ENCODE data around the gene IL17RE.
"Not testable (repeated sequence)": the region's sequence is repeated elsewhere in the genome, so short reads cannot be mapped to it uniquely, and the experiment has no call there.

Gene IL17RE, protein sequence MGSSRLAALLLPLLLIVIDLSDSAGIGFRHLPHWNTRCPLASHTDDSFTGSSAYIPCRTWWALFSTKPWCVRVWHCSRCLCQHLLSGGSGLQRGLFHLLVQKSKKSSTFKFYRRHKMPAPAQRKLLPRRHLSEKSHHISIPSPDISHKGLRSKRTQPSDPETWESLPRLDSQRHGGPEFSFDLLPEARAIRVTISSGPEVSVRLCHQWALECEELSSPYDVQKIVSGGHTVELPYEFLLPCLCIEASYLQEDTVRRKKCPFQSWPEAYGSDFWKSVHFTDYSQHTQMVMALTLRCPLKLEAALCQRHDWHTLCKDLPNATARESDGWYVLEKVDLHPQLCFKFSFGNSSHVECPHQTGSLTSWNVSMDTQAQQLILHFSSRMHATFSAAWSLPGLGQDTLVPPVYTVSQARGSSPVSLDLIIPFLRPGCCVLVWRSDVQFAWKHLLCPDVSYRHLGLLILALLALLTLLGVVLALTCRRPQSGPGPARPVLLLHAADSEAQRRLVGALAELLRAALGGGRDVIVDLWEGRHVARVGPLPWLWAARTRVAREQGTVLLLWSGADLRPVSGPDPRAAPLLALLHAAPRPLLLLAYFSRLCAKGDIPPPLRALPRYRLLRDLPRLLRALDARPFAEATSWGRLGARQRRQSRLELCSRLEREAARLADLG

DNA sequence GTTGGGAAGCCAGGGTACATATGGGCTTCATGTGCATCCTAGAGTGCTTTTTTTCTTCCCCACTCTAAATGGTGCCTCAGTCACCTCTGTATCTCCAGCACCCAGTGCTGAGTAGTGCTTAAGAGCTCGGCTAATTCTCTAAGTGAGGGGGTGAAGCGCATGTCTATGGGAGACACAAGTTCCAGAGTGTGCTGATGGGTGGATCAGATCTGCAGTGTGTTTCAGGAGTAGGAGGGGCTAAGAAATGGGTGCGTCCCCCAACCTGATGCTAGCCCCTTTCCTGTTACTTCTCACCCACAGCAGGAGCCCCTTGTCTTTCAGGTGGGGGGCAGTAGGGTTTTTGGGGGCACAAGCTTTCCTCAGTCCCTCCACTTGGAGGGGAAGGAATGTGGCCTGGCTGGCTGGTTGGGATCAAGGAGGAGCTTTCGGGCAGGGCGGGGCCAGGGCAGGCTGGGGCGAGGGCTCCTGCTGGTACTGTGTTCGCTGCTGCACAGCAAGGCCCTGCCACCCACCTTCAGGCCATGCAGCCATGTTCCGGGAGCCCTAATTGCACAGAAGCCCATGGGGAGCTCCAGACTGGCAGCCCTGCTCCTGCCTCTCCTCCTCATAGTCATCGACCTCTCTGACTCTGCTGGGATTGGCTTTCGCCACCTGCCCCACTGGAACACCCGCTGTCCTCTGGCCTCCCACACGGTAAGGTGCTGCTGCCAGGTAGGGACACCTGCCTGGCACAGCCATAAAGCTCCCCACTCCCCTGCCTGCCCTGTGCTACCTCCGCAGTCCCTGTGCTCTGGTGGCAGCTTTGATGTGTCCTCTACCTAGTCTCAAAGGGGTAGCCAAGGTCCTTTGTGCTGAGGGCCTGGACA is at the start of gene IL17RE:
Gene IL17RE (plus strand): TSS at position 477 of the 866 bp plus-strand sequence. CDS start 85 bp downstream, at position 562.
- ATAC-seq (peak; percentile 73), DNase-seq (peak; percentile 22)
- H3K27me3 Mint-ChIP-seq: no peaks in the 10 kb centered on the region
- no peaks in the 10 kb centered on the region for H3K36me3 Mint-ChIP-seq (ENCODE audit: low read depth)
- H3K4me3 Mint-ChIP-seq: peak within 1 kb of the TSS; percentile 65
- H3K4me1 Mint-ChIP-seq: peaks cover 40% of the 10 kb centered on the region
- peak within 1 kb of the TSS; percentile 78 for H3K27ac Mint-ChIP-seq
- no peaks in the 10 kb centered on the region for H3K9me3 Mint-ChIP-seq

DNA sequence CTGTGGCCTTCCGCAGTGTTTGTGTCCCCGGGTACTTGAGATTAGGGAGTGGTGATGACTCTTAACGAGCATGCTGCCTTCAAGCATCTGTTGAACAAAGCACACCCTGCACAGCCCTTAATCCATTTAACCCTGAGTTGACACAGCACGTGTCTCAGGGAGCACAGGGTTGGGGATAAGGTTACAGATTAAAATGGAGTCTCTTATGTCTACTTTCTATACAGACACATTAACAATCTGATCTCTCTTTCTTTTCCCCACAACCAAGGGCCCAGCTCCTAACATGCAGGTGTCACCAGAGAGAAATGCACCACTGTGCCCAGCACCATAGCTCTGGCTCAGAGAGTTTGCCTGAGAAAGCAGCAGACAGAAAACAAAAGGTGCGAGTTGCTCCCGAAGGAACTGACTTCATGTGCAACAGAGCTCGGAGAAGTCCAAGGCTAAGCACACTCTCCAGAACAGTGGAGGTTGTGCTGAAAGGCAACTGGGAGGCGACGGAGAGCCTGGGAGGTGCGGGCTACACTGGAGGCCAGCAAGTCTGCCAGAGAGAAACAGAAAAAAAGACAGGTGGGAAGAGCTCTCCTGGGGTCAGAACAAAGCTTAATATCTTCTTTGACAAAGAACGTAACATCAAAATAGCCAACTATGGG is 48.2 kb upstream of the IL17RE start:
- H3K27me3 Mint-ChIP-seq; H3K9me3 Mint-ChIP-seq; H3K4me3 Mint-ChIP-seq; H3K4me1 Mint-ChIP-seq; H3K36me3 Mint-ChIP-seq (ENCODE audit: low read depth); H3K27ac Mint-ChIP-seq; DNase-seq; ATAC-seq: not testable (repeated sequence)

DNA sequence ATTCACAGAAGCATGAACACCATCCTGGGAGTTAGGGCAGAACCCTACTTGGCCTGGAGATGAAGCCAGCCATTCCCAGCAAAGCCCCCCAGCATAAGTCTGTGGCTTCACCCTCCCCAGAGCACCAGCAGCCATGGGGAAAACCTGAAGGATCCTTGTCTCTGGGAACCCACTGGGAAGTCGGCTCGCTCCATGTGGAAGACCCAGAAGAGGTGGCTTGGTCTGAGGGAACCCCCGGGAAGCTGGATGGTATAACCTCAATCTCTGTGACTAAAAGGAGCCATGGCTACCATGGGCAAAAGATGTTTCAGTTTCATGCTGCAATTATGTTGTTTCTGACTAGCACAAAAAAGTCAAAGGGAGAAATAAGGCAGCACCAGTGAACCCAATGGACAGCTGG is 47.1 kb upstream of the IL17RE start:
- Mint-ChIP-seq H3K27ac (no peak overlapping the region), H3K36me3 (ENCODE audit: low read depth) (no peaks in the 10 kb centered on the region), H3K4me3 (no peak overlapping the region), H3K9me3 (no peaks in the 10 kb centered on the region), H3K4me1 (no peaks in the 10 kb centered on the region), H3K27me3 (no peaks in the 10 kb centered on the region)
- ATAC-seq (no peak), DNase-seq (no peak)

DNA sequence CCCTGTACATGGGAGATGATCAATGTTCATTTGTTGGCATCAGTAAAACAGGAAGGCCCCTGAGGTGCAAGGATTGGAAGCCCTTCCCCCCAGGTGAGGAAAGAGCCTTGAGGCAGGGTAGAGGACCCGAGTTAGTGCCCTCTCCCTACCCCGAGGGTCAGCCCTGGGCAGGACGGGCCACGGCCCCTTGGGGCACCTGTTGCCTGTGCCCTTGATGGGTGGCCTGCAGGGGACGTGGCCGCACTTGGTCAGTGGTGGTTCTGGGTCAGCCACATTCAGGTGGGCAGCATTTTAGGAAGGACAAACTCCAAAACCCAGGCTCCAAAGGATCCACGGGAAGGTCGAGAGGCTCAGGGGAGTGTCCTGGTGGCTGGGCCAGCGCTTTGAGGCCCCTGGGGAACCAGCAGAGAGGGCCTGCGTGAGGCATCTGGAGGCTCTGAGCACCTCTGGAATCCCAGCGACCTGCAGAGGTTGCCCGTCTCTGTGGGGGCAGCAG is 43.1 kb upstream of the IL17RE start:
- no peak overlapping the region for H3K4me3 Mint-ChIP-seq
- H3K27me3 Mint-ChIP-seq: peaks cover 6% of the 10 kb centered on the region
- no peak for DNase-seq
- no peak for ATAC-seq
- no peaks in the 10 kb centered on the region for H3K4me1 Mint-ChIP-seq
- no peak overlapping the region for H3K27ac Mint-ChIP-seq
- no peaks in the 10 kb centered on the region for H3K36me3 Mint-ChIP-seq (ENCODE audit: low read depth)
- no peaks in the 10 kb centered on the region for H3K9me3 Mint-ChIP-seq

DNA sequence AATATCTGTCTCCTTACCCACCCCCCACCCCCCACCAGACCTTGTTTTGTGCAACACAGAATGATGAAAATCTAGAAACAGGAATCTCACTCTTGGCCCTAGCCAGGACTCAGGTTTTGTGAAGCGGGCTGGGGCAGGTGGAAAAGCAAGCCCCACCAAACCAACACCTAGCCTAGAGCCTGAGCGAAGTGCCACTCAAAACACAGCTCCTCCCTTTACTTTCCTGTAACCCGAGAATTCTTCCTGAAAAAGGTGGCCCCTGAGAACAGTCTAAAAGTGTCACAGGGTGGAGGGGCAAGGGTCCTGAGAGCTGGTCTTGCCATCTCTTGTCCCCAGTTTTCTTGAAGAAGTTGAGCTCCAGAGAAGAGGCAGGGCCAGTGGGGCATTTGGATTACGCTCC is 41.4 kb upstream of the IL17RE start:
- DNase-seq (no peak), ATAC-seq (no peak)
- Mint-ChIP-seq H3K9me3 (no peaks in the 10 kb centered on the region), H3K36me3 (ENCODE audit: low read depth) (no peaks in the 10 kb centered on the region), H3K4me1 (no peaks in the 10 kb centered on the region), H3K4me3 (no peak overlapping the region), H3K27me3 (peaks cover 6% of the 10 kb centered on the region), H3K27ac (no peak overlapping the region)

DNA sequence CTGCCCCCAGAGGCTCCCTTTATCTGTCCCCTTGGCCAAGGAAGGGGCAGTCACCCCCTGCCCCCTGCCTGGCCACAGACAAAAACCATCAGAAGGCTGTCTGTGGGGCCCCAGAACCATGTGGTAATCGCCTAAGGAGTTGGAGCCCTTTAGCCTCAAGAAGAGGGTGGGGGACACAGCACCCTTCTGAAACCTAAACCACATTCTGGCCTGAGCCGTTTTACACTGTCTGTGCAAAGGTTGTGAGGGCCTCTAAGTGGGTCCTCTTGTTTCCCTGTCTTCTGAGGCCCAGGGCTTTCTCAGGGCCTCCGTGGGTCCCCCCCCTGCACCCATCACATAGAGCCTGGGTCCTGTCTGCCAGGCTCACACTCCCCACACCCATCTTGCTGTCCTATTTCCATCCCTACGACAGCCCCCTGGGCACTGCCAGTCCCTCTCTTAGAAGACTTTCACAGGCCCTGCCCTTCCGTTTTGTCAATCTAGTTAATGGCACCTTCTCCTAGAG is 41.0 kb upstream of the IL17RE start:
- no peaks in the 10 kb centered on the region for H3K36me3 Mint-ChIP-seq (ENCODE audit: low read depth)
- H3K9me3 Mint-ChIP-seq: no peaks in the 10 kb centered on the region
- no peak overlapping the region for H3K27ac Mint-ChIP-seq
- no peak overlapping the region for H3K4me3 Mint-ChIP-seq
- DNase-seq (no peak), ATAC-seq (no peak)
- H3K4me1 Mint-ChIP-seq: no peaks in the 10 kb centered on the region
- peaks cover 6% of the 10 kb centered on the region for H3K27me3 Mint-ChIP-seq

DNA sequence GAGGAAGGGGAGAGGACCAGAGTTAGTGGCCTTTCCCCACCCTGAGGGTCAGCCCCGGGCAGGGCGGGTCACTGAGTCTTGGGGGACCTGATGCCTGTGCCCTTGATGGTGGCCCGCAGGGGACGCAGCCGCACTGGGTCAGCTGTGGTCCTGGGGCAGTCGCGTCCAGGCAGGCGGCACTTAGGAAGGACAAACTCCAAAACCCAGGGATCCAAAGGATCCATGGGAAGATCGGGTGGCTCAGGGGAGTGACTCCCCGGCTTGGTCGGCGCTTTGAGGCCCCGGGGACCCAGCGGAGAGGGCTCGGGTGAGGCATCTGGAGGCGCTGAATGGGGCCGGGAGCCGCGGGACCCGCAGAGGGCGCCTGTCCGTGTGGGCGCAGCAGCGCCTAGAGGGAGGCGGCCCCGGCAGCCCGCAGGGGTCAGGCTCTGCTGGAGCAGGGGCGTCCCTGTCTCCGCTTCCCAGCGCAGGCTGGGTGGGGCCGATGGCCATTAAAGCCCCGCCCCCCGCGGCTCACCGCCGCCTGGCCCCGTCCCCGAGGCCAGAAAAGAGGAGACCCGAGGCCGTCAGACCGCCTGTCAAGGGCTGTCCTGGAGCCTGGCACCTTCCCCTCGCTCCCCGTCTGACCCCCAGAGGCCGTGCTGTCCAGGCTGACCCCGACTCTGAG is 40.1 kb upstream of the IL17RE start:
- Mint-ChIP-seq H3K9me3 (no peaks in the 10 kb centered on the region), H3K36me3 (ENCODE audit: low read depth) (no peaks in the 10 kb centered on the region), H3K27me3 (peaks cover 6% of the 10 kb centered on the region), H3K4me3 (no peak overlapping the region), H3K4me1 (no peaks in the 10 kb centered on the region), H3K27ac (no peak overlapping the region)
- ATAC-seq: peak; percentile 82
- peak; percentile 48 for DNase-seq

DNA sequence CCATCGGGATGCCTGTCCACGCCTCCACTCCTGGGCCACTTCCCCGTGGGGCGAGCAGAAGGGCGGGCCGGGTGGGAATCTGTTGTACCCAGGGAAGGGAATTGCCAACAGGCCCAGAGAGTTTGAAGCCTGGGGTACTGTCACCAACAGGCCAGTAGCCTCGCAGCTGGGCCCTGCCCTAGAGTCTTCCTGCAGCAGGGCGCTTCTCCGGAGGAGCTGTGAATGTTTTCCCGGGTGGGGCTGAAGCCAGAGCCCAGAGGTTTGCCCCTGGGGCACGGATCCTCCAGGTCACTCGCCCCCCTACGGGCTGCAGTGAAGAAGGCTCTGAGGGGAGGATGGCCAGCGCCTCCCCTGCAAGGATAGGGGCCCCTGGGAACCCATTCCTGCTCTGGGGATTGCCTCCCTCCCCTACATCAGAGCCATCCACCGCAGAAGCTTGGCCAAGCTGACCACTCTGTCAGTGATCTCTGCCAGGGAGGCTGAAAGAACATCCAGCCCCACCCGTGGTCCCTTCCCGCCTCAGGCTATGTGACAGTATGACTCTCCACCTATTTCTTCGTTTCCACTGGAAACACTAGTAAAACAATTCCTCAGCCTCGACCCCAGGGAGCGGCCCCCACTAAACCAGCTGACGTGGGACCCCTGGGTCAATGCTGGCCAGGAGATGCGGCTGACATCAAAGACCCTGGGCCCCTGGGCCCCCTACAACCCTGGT is 39.4 kb upstream of the IL17RE start:
- ATAC-seq (no peak), DNase-seq (no peak)
- no peaks in the 10 kb centered on the region for H3K4me1 Mint-ChIP-seq
- H3K27ac Mint-ChIP-seq: no peak overlapping the region
- H3K27me3 Mint-ChIP-seq: peaks cover 6% of the 10 kb centered on the region
- no peaks in the 10 kb centered on the region for H3K36me3 Mint-ChIP-seq (ENCODE audit: low read depth)
- H3K4me3 Mint-ChIP-seq: no peak overlapping the region
- no peaks in the 10 kb centered on the region for H3K9me3 Mint-ChIP-seq

DNA sequence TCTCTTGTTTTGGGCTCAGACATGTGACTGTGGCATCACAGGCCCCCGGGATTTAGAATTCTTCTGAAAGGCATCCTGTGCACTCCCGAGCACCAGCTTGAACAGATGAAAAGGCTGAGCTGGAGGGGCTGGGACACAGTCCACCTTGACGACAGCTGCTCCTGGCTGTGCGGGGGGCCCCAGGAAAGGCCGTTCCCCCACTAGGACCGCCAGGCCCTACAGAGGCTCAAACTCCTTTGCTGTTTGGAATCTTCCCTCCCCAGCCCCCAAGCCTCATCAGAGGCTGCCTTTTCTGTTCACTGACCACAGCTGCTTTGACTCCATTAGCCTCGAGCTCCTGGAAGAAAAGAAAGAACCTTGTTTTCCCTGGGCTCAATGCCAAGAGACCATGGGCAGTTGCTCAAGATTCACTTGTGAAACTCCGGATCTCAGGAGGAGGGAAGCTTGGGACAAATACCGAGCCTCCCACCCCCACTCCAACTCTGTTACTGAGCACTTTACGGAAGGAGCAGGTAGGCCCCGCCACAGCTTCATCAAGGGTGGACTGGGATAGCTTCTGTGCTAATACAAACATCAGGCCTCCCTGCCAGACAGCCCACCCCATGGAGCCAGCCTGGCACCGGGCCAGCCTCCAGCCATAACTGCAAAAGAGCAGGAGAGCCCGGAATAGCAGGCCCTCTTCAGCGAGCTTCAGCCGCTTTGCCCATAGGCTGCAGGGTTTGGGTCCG is 38.3 kb upstream of the IL17RE start:
- Mint-ChIP-seq H3K27ac (no peak overlapping the region), H3K36me3 (ENCODE audit: low read depth) (no peaks in the 10 kb centered on the region), H3K4me1 (no peaks in the 10 kb centered on the region), H3K4me3 (no peak overlapping the region), H3K27me3 (peaks cover 6% of the 10 kb centered on the region), H3K9me3 (no peaks in the 10 kb centered on the region)
- DNase-seq: no peak
- no peak for ATAC-seq

DNA sequence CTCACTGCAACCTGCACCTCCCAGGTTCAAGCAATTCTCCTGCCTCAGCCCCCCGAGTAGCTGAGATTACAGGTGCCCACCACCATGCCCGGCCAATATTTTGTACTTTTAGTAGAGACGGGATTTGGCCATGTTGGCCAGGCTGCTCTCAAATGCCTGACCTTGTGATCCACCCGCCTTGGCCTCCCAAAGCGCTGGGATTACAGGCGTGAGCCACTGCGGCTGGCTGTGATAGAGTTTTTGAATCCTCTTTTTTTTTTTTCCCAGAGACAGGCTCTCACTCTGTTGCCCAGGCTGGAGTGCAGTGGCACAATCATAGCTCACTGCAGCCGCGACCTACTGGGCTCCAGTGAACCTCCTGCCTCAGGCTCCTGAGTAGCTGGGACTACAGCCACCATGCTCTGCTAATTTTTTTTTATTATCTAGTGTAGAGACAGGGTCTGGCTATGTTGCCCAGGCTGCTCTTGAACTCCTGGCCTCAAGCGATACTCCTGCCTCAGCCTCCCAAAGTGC is 37.5 kb upstream of the IL17RE start:
- H3K27me3 Mint-ChIP-seq; H3K4me1 Mint-ChIP-seq; H3K36me3 Mint-ChIP-seq (ENCODE audit: low read depth); H3K27ac Mint-ChIP-seq; H3K9me3 Mint-ChIP-seq; DNase-seq; ATAC-seq; H3K4me3 Mint-ChIP-seq: not testable (repeated sequence)

DNA sequence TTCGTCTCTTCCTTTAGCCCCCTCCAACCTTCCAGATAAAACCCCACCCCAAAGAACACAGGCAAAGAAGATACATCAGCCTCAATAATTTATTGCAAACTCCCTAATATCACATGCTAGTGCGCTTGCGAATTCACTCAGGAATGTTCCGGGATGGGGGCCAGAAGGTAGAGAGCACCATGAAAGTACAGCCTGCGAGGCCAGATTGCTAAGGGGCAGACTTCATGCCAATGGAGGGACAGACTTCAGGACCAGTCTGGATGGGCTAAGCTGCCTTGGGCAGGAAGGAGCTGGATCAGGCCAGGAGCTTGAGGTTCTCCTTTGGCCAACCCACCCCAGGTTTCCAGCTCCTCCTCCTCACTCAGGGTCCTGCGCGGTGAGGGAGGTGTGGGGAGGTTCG is 36.0 kb upstream of the IL17RE start:
- H3K36me3 Mint-ChIP-seq (ENCODE audit: low read depth): no peaks in the 10 kb centered on the region
- no peak for DNase-seq
- H3K4me3 Mint-ChIP-seq: no peak overlapping the region
- no peaks in the 10 kb centered on the region for H3K9me3 Mint-ChIP-seq
- no peaks in the 10 kb centered on the region for H3K4me1 Mint-ChIP-seq
- peaks cover 6% of the 10 kb centered on the region for H3K27me3 Mint-ChIP-seq
- ATAC-seq: no peak
- no peak overlapping the region for H3K27ac Mint-ChIP-seq

DNA sequence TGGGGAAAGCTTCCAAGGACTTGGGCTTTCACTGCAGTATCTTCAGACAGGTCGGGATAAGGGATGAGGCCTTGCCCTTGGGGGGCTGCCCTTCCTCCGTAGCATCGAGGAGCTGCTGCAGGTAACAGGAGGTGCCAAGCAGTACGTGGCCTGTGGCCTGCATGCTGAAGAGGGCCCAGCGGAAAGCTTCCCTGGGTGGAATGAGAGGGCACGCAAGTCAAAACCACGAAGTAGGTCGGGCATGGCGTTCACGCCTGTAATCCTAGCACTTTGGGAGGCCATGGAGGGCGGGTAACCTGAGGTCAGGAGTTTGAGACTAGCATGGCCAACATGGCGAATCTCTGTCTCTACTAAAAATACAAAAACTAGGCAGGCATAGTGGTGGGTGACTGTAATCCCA is 35.5 kb upstream of the IL17RE start:
- DNase-seq (no peak), ATAC-seq (no peak)
- peaks cover 3% of the 10 kb centered on the region for H3K27me3 Mint-ChIP-seq
- no peaks in the 10 kb centered on the region for H3K4me1 Mint-ChIP-seq
- no peak overlapping the region for H3K4me3 Mint-ChIP-seq
- no peak overlapping the region for H3K27ac Mint-ChIP-seq
- no peaks in the 10 kb centered on the region for H3K9me3 Mint-ChIP-seq
- H3K36me3 Mint-ChIP-seq (ENCODE audit: low read depth): no peaks in the 10 kb centered on the region
